ENCODE measurements around the gene KRT77. TPM values are rescaled to one million over a fixed set of nuclear protein-coding genes. Genes with fewer than 3 reads are reported as not detected.

The KRT77 gene
- total RNA-seq, 1 experiment from 2014 or later: not detected

DNA sequence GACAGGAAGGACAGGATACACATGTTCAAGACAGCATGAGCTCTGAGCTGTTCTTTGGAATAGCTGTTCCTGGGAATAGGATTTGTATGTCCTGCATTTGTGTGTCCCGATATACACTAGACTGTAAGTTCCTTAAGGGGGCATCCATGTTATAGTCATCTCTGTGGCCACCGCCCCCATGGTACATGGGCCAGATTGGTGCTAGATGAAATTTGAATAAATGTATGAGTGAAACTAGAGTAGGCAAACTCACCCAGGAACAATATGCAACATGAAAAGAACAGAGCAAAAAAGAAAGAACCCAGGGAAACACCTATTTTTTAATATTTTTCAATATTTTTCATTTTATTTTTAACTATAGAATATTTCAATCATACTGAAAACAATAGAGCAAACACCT lies 25.1 kb upstream of the KRT77 start:
- CTCF ChIA-PET: interaction anchor here (1.3 to 1.9 kb wide), 4 partner anchors 11 to 356 kb away, joined by 3 to 4 read pairs (median 3); no protein-coding TSS in a partner anchor
- DNase-seq (ENCODE audit: low spot score): no peak
- peaks cover 20% of the 10 kb centered on the region for H3K9me3 Mint-ChIP-seq

GRCh38 chr12:52727037-52727436 lies 23.7 kb upstream of the KRT77 start:
- H3K4me3 Mint-ChIP-seq: no peak overlapping the region
- ATAC-seq (no peak), DNase-seq (ENCODE audit: low spot score) (no peak)
- no peaks in the 10 kb centered on the region for H3K36me3 Mint-ChIP-seq
- H3K9me3 Mint-ChIP-seq: peaks cover 20% of the 10 kb centered on the region
- no peak overlapping the region for H3K27ac Mint-ChIP-seq
- CTCF ChIA-PET: interaction anchor here (0.6 to 1.1 kb wide), 3 partner anchors 13 to 442 kb away, joined by 3 to 4 read pairs (median 4); no protein-coding TSS in a partner anchor
- POLR2A ChIA-PET: interaction anchor here (0.5 to 0.6 kb wide), 2 partner anchors 16 to 1521 kb away, joined by 7 to 8 read pairs; no protein-coding TSS in a partner anchor
- no peaks in the 10 kb centered on the region for H3K4me1 Mint-ChIP-seq
- H3K27me3 Mint-ChIP-seq (ENCODE audit: low read depth): peaks cover 28% of the 10 kb centered on the region
- no peak for TF ChIP-seq ZNF396 (CRISPR knock-in tag; IDR thresholded peaks at IDR 0.05; ENCODE audit: borderline replicate concordance)
- no peak for TF ChIP-seq IRF2 (CRISPR knock-in tag; IDR thresholded peaks at IDR 0.05; ENCODE audit: borderline replicate concordance, low read depth)
- TF ChIP-seq, protein P1, sequence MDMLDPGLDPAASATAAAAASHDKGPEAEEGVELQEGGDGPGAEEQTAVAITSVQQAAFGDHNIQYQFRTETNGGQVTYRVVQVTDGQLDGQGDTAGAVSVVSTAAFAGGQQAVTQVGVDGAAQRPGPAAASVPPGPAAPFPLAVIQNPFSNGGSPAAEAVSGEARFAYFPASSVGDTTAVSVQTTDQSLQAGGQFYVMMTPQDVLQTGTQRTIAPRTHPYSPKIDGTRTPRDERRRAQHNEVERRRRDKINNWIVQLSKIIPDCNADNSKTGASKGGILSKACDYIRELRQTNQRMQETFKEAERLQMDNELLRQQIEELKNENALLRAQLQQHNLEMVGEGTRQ (CRISPR knock-in tag; IDR thresholded peaks at IDR 0.05): no peak
- TF ChIP-seq, protein P2, sequence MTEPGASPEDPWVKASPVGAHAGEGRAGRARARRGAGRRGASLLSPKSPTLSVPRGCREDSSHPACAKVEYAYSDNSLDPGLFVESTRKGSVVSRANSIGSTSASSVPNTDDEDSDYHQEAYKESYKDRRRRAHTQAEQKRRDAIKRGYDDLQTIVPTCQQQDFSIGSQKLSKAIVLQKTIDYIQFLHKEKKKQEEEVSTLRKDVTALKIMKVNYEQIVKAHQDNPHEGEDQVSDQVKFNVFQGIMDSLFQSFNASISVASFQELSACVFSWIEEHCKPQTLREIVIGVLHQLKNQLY (CRISPR knock-in tag; IDR thresholded peaks at IDR 0.05): no peak
- no peak for TF ChIP-seq ZBTB21 (CRISPR knock-in tag; IDR thresholded peaks at IDR 0.05; ENCODE audit: borderline replicate concordance)
- TF ChIP-seq ZNF416 (CRISPR knock-in tag; IDR thresholded peaks at IDR 0.05): no peak
- no peak for TF ChIP-seq ZNF423 (CRISPR knock-in tag; IDR thresholded peaks at IDR 0.05)
- TF ChIP-seq, protein P3, sequence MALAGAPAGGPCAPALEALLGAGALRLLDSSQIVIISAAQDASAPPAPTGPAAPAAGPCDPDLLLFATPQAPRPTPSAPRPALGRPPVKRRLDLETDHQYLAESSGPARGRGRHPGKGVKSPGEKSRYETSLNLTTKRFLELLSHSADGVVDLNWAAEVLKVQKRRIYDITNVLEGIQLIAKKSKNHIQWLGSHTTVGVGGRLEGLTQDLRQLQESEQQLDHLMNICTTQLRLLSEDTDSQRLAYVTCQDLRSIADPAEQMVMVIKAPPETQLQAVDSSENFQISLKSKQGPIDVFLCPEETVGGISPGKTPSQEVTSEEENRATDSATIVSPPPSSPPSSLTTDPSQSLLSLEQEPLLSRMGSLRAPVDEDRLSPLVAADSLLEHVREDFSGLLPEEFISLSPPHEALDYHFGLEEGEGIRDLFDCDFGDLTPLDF (CRISPR knock-in tag; IDR thresholded peaks at IDR 0.05): no peak
- TF ChIP-seq E2F4 (CRISPR knock-in tag; IDR thresholded peaks at IDR 0.05; ENCODE audit: borderline replicate concordance, low read depth): no peak
- TF ChIP-seq, protein P4, sequence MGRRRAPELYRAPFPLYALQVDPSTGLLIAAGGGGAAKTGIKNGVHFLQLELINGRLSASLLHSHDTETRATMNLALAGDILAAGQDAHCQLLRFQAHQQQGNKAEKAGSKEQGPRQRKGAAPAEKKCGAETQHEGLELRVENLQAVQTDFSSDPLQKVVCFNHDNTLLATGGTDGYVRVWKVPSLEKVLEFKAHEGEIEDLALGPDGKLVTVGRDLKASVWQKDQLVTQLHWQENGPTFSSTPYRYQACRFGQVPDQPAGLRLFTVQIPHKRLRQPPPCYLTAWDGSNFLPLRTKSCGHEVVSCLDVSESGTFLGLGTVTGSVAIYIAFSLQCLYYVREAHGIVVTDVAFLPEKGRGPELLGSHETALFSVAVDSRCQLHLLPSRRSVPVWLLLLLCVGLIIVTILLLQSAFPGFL (CRISPR knock-in tag; IDR thresholded peaks at IDR 0.05; ENCODE audit: borderline replicate concordance): no peak

More for the DNA sequence above, 25.1 kb upstream of the KRT77 start:
- no peak for TF ChIP-seq NFE2L1 (CRISPR knock-in tag; IDR thresholded peaks at IDR 0.05)
- no peak for TF ChIP-seq STAT6 (CRISPR knock-in tag; conservative IDR thresholded peaks at IDR 0.05; ENCODE audit: low read depth)
- TF ChIP-seq NR3C1 (CRISPR knock-in tag; conservative IDR thresholded peaks at IDR 0.05; ENCODE audit: low read depth): no peak
- no peak for TF ChIP-seq NR2C2 (CRISPR knock-in tag; IDR thresholded peaks at IDR 0.05)
- TF ChIP-seq, protein P2 (CRISPR knock-in tag; IDR thresholded peaks at IDR 0.05): no peak
- no peak for TF ChIP-seq SMAD4 (CRISPR knock-in tag; IDR thresholded peaks at IDR 0.05)
- TF ChIP-seq KAT7 (CRISPR knock-in tag; IDR thresholded peaks at IDR 0.05; ENCODE audit: borderline replicate concordance): no peak
- no peak for TF ChIP-seq RORB (CRISPR knock-in tag; IDR thresholded peaks at IDR 0.05)
- no peak for TF ChIP-seq ESRRA (CRISPR knock-in tag; IDR thresholded peaks at IDR 0.05; ENCODE audit: borderline replicate concordance)
- TF ChIP-seq, protein P5, sequence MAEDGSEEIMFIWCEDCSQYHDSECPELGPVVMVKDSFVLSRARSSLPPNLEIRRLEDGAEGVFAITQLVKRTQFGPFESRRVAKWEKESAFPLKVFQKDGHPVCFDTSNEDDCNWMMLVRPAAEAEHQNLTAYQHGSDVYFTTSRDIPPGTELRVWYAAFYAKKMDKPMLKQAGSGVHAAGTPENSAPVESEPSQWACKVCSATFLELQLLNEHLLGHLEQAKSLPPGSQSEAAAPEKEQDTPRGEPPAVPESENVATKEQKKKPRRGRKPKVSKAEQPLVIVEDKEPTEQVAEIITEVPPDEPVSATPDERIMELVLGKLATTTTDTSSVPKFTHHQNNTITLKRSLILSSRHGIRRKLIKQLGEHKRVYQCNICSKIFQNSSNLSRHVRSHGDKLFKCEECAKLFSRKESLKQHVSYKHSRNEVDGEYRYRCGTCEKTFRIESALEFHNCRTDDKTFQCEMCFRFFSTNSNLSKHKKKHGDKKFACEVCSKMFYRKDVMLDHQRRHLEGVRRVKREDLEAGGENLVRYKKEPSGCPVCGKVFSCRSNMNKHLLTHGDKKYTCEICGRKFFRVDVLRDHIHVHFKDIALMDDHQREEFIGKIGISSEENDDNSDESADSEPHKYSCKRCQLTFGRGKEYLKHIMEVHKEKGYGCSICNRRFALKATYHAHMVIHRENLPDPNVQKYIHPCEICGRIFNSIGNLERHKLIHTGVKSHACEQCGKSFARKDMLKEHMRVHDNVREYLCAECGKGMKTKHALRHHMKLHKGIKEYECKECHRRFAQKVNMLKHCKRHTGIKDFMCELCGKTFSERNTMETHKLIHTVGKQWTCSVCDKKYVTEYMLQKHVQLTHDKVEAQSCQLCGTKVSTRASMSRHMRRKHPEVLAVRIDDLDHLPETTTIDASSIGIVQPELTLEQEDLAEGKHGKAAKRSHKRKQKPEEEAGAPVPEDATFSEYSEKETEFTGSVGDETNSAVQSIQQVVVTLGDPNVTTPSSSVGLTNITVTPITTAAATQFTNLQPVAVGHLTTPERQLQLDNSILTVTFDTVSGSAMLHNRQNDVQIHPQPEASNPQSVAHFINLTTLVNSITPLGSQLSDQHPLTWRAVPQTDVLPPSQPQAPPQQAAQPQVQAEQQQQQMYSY (CRISPR knock-in tag; IDR thresholded peaks at IDR 0.05): no peak
- TF ChIP-seq NR1H2 (CRISPR knock-in tag; IDR thresholded peaks at IDR 0.05): no peak
- TF ChIP-seq ZNF138 (CRISPR knock-in tag; conservative IDR thresholded peaks at IDR 0.05): no peak
- no peak for TF ChIP-seq TEAD4 (CRISPR knock-in tag; IDR thresholded peaks at IDR 0.05)
- H3K27ac Mint-ChIP-seq: no peak overlapping the region
- no peaks in the 10 kb centered on the region for H3K36me3 Mint-ChIP-seq
- peaks cover 30% of the 10 kb centered on the region for H3K27me3 Mint-ChIP-seq (ENCODE audit: low read depth)
- no peaks in the 10 kb centered on the region for H3K4me1 Mint-ChIP-seq
- no peak overlapping the region for H3K4me3 Mint-ChIP-seq
- POLR2A ChIA-PET: no interaction called here
- no peak for ATAC-seq

Measured in WTC11 (cell line).